Astrocyte of the hippocampus (primary cell): Measurements from ENCODE around the gene GOLGB1.
"Not testable (repeated sequence)": the region's sequence is repeated elsewhere in the genome, so short reads cannot be mapped to it uniquely, and the experiment has no call there.

Experiments
- DNase-seq: peaks from one replicate; pipeline ENCODE4 v3.0.0; 2011; ENCODE audit warnings: low read depth, low spot score

GOLGB1 gene

DNA sequence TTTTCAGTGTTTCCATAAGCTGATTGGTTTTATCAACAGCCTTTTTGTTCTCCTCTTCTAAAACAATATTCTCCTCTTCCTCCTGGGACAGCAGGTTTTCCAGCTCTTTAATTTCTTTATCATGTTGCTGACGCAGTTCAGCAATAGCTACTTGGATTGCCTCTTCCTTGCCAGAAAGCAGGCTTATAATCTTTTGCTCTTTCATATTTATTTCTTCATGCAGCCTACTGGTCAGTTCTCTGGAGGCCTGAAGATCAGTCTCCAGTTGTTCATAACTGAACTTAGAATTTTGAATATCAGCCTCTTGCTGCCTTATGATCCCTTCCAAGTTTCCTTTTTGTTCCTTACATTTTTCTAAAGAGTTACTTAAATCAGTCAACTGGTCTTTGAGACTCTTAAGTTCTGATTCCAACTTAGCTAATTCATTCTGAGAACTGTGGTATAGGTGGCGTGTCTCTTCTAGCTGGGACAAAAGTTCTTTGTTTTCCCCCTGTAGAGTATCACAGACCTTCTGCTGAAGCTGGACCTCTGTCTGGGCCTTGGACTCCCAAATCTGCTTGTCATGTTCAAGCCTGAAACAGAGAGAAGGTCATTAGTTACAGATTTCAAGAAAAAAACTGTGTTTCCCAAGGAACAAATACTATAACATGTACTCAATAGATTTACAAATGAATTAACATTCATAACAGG is 57.4 kb downstream of the GOLGB1 start:
- DNase-seq = no peak

DNA sequence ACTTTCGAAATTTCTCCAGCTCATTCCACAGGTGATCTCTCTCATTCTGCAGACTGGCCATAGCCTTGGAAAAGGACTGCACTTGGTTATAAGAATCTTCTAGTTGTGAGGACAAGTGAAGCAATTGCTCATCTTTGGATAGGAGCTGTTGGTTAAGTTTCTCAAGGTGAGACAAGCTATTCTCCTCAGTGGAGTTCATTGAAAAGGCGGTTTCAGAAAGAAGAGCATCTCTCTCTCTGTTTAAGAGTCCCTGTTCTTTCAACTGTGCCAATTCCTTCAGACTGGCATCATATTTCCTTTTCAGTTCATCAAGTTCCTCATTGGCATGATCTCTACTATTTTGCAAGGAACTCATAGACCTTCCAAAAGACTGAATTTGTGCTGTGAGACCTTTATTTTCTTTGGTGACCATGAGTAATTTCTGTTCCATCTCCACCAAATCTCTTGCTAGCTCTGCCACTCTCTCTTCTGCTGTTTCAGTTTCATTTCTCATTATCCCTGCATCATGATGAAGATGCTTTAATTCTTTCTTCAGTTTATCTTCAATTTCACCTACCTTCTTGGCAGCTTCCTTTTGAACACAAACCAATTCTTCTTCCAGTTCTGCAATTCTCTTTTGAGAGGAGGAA is 58.6 kb downstream of the GOLGB1 start:
- DNase-seq = no peak

DNA sequence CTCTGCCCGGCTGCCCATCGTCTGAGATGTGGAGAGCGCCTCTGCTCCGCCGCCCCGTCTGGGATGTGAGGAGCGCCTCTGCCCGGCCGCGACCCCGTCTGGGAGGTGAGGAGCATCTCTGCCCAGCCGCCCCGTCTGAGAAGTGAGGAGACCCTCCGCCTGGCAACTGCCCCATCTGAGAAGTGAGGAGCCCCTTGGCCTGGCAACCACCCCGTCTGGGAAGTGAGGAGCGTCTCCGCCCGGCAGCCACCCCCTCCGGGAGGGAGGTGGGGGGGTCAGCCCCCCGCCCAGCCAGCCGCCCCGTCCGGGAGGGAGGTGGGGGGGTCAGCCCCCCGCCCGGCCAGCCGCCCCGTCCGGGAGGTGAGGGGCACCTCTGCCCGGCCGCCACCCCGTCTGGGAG is 60.8 kb downstream of the GOLGB1 start:
- not testable (repeated sequence) for DNase-seq

DNA sequence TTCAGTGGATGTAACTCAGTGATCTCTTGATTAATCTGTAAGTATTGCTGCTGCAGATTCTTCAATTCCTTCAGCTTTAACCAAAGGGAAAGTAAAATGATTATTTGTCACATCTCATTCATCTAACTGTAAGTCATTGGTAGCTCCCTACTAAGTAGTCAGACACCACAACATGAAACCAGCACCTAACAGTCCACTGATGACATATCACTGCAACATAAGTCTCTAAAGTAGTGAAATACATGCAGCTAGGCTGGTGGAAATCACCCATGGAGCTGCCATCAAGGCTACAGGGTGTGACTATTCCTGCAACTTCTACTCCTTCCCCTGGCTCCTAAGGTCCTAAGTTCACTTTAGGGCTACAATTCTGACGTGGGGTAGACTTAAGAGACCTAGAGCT is 67.7 kb downstream of the GOLGB1 start:
- no peak for DNase-seq

DNA sequence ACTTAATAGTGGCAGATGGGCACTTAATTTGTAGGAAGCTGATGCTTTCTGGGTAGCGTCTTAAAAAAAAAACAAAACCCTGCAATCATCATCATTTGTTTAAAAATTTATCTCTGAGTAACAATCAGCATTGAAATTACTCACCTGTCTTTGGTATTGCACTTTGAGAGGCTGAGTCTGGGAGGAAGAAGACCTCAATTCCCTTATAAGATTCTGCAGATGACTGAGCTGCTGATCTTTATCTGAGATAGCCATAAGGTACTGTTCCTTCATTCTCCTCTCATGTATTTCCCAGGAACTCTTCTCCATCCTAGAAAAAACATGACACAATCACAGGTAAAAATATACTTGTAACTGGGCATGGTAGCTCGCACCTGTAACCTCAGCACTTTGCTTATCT is 72.4 kb downstream of the GOLGB1 start:
- DNase-seq = no peak

DNA sequence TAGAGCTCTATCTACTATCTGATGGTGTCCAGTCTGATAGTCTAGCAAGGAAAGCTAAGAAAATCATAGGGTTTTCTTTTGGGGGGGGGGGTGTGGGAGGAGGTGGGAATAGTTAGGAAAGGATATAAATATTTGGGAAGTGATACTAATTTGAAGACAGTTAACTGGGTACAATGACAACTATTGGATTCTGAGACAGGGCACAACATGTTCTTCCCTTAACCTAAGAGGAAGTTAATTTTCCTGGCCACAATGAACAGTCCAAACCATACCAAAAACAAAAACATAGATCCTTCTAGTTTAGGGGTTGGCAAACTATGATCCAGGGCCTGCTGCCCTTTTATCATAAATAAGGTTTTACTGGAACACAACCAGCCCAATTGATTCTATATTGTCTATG is 78.9 kb downstream of the GOLGB1 start:
- DNase-seq = no peak

DNA sequence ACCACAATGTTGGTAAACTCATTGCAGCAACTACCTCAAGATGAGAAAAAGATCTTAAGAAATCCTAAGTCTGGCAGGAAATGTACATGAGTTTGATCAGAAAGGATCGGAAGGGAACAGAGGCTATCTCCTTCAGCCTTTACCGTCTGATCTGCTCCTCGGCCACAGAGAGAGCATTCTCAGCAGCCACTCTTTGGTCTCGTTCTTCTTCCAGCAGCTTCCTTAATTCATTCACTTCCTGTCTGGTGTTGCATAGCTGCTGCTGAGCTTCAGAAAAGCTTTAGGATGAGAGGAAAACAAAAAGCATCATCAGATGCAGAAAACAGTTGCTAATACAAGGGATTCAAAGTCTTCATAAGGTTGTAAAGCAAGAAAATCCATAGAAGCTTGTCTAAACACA is 82.2 kb downstream of the GOLGB1 start:
- DNase-seq = no peak

DNA sequence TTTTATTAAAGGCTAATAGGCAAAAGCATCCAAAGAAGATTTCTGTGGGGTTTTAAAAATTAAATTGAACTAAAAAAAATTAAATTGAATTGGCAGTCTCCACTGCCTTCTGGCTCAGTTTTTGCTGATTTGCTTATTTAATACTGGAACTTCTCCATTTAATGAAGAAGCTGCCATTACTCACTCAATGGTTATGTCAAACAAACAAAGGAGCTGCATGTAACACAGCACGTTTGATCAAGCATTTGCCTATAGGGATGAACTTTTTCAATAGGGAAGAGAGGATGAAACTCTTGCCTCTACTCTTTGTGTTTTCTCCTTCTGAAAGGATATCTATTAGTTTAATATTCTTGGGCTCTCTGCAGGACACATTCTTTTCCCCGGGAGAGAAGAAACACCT is 84.1 kb downstream of the GOLGB1 start:
- DNase-seq = no peak

DNA sequence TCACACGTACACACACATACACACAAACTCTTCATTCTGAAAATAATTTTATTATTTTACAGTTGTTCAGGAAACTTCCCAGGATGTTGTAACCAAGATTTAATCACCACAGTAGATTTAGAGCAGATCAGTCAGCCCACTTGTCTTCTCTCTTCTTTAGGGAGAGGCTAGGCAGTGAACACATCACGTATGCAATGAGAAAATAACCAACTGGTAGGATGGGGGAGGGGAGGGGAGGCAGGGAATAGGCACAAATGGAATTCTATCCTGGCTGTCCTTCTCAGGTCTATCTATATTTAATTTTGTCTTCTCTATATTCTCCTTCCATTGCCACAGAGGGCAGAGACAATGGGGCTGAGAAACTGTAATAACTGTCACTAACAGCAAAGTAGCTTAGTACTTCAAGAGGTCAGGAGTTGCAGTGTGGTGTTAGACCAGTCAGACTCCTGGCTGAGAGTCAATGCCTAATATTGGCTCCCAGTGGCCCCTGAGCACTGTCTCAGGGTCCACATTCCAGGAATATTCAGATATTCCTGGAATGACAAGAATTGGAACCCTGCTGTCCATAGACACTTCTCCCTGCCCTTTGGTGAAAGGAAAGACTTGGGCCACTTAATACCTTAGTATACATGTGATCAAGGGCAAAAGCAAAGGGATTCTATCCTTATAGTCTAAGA is 86.2 kb downstream of the GOLGB1 start:
- DNase-seq = no peak

DNA sequence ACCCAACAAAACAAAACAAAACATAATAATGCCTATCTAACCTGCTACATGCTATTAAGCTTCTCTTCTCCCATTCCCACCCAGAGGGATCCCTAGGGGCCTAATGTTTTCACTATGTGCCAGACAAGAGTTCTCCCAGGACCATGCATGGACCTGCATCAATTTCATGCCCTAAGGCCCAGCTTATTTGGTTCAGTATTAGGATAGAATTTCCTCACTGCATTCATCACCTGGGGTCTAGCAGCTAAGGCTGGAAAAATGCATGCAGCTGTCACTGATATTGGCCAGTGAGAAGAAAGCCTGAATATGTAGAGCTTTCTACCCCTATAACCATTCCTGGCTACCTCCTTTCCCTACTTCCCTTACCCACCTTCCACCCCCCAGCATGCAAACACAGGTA is 86.8 kb downstream of the GOLGB1 start:
- no peak for DNase-seq

DNA sequence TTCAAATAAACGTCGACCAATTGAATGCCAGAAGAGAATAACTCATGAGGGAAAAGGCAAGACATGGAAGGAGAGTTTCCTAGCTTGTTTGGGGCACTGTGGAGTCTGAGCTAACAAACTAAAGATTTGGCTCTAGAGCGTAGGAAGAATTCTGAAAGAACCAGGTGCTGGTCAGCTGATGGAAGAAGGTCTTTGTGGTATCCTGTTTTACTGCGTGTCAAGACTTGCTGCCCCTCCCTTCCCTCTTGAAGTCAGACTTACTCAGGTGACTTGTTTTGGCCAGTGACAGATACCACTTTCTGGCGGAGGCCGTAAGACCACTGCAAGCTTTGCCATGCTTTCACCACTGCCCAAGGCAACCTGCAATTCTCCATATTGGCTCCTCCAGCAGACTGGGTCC is 88.2 kb downstream of the GOLGB1 start:
- no peak for DNase-seq

DNA sequence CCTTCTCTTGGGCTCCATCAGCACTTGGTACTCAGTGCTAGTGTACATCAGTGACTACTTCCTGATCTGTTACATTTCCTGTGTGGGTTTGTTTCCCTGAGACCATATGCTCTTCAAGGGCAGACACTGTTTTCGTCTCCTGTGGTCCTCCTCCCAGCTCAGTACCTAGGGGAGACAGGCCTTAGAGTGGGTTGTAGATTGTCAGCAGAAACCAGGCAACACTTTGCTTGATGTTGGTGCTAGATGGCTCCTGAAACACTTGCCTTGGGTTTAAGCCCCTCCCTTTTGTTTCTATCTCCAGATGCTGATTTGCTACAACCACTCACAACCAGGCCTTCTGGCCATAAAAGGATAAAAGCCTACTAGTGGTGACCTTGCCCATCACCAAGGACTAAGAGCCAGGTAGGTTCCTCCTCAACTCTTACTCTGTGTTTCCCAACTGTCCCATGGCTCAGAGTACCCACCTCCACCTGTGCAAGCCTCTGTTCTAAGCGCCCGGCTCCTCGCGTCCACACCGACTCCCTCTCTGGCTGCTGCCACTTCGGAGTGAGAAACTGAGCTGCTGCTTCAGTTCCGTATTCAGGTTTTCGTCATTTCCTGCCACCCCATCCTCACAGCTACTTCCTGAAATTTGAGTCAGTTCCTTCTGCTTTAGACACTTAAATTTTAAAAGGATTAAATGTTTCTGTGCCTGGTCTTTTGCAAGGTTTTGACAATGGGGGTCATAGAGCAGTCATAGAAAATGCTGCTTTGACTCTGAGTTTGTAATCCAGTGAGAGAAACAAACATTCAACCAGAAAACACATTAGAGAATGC is 89.0 kb downstream of the GOLGB1 start, which contains the start of gene HCLS1:
Gene HCLS1, minus strand, starts transcription at position 548 of the 816 bp plus-strand sequence. CDS start 2,556 bp downstream, outside the sequence.
- DNase-seq = no peak

DNA sequence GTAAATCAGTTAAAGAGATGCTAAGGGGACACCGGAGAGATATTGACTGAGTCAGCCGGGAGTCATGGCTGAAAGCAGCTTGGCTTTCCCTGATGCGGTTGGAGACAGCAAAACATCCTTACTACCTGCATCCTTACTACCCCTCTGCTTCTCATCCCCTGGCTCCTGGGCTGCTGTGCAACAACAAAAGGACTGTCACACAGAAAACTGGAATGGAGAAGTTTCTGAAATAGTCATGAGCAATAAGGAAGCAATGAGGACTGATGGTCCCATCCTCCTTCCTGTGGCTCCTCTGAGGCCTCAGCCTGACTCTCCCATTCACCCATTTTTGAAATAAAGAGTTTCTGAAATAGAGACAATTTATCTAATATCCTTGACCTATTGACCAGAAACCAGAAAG is 90.0 kb downstream of the GOLGB1 start:
- no peak for DNase-seq

DNA sequence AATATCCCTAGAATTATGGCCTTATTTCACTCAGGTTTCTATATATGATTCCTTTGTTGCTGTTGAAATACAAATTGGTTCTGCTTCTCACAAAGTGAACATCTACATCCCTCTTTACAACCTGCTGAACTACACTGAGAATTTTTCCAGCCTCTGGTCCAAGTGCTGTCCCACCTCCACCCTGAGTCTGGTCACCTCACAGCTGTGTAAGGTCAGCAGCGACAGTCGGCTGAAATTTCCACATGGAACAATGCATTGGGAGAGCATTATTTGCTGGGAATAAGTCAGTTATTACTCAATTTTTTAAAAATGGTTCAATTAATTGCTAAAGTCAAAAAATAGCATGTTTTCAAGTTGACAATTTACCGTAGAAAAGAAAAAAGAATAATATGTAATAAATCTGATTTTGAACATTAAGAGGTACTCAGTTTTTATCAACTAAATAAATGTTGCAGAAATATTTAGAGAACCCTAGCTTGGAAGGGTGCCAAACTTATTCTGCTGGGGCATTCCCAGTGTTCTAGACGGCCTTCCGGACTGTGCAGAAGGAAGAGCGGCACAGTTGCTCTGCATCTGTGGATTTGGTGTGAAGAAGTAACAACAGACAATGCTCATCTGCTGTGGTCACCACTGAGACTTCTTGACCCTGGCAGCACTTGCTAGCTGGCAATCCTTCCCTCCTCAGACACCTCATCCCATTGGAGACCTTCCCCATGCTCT is 90.7 kb downstream of the GOLGB1 start:
- DNase-seq = no peak

DNA sequence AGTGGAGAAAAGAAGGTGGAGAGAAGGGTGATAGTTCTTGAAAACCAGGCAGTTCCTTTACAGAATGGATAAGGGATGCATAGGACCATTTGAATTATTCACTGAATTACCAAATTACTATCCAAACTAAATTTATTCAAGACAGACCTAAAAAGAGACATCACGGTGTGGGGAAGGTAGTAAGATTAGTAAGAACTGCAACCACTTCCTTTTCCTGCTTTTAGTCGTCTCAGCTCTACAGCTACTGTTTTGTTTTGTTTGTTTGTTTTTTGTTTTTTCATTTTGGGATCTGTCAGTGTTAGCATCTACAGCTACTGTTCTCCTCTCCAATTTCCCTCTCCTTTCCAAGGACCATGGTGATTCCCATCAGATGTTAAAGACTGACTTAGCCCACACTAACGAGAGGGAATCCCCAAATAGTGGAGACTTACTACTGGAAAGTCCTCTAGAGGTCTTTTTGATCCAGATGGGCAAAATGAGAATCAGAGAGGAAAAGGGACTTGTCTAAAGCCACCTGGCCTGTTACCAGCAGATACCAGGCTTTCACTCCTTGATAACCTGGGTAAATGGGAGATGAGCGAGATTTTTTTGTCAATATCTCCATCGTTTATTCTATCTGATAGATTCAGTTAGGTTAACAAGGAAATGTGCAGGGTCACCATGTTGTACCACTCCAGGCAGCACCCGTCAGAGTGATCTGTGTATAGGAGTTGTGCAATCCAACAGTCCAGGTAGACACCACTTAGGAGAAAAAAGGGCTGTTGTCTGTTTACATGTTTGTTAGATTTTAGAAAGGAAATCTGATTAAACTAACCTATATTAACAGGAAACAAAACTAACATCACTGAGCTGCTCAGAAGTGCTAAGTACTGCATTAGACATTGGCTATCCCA is 94.8 kb downstream of the GOLGB1 start:
- no peak for DNase-seq

DNA sequence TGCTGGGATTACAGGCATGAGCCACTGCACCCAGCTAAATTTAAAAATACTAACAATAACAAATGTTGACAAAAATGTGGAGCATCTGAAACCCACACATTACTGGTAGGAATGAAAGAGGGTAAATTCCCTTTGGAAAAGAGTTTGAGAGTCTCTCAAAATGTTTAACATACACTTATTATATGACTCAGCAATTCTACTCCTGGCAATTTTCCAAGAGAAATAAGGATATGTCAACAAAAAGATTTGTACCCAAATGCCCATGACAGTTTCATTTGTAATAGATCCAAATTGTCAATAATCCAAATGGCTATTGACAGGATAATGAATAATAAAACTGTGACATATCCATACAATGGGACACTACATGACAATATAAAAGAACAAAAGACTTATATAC is 97.9 kb downstream of the GOLGB1 start:
- no peak for DNase-seq

DNA sequence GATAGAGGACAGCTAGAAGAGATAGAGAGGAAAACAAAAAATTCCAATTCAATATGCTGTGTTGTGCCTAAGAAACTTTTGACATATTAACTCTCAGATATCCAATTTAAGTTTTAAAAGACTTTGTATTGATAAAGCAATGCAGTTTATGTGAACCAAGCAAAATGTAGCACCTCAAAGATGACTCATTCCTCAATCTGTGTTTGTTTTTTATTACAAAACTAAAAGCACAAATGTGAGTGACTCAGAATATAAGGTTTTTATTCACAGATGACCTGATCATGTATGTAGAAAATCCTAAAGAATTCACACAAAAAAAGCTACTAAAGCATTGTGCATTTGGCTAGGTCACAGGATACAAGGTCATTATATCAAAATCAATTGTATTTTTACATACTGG is 99.9 kb downstream of the GOLGB1 start:
- DNase-seq = no peak

DNA sequence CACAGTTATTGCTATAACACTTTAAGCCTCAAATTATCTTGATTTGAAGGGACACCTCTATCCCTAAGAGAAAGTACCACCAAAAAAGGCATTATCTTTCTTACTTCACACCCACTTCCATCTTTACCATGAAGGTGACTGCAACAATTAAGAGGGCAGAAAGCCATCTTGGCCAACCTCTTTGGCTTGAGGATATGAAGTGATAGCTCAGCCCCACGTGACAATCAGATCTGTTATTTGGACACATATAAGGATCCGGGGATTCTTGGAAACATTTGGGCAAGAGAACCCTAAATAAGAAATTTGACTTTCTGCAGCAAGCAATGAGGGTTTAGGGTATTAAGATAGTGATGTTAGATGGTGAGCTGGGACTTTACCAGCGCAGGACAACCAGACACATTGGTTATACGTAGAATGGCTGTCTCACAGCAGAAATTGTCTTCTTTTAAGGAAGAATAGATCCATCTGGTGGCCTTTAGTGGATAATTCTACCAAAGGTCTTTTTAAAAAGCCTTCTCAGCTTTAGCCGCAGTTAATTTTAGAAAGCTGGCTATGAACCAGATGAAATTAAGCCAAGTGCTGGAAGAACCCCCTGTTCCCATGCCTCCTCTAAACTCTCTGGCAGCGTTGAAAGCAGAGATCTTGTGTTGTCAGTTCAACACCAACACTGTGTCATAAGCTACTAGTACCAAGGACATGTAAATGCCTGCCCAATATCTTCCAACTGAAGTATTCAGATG is 101.2 kb downstream of the GOLGB1 start:
- peak; percentile 17 for DNase-seq

DNA sequence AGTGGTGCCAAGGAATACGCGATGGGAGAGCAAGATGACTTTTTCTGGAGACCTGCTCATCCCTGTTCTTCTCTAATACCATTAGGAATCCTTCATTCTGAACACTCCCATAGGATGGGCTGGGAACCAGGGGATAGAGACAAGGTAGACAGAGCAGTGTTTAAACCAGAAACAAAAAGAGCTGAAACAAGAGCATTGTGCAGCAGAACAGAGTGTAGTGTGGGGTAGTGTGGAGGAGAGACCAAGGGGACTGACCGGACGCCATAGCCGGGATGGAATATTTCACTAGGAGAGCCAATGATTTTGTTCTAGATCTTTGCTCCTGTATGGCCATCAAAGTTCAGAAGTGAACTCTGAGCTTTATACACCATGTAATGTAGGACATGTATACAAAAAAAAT is 104.5 kb downstream of the GOLGB1 start:
- no peak for DNase-seq
